ENCODE data around the gene TCP1. TPM values are rescaled to one million over a fixed set of nuclear protein-coding genes. Genes with fewer than 3 reads are reported as not detected.

TCP1 gene
- total and polyA plus RNA-seq, 9 donors = 83.5 to 237 (median 162) TPM

- Histone ChIP-seq H3K4me1 (ENCODE audit: insufficient read depth) (peaks cover 10% of the 10 kb centered on the region), H3K27me3 (no peaks in the 10 kb centered on the region), H3K9me3 (no peaks in the 10 kb centered on the region), H3K27ac (peak overlapping the region in 1 of 2 donors; percentile 100), H3K36me3 (no peaks in the 10 kb centered on the region), H3K4me3 (peak overlapping the region; percentile 72)
- intact Hi-C loops (cut with DNase I) = no loop called here
- 2 to 3% (median 2%) methylated on average over 9 of the region's 9 CpGs for WGBS, 3 donors
- no peak for DNase-seq
- TF ChIP-seq CTCF (IDR thresholded peaks at IDR 0.05) = no peak
- TF ChIP-seq POLR2A (IDR thresholded peaks at IDR 0.05) = no peak
- no peak for TF ChIP-seq EP300 (IDR thresholded peaks at IDR 0.05)
Measured at GRCh38 chr6:159728531-159728964, 60.9 kb downstream of the TCP1 start.

Small RNA genes lying within 50 kb of the gene (small RNA-seq; reads per million reads assigned to genes)
- gene SNORA20 = 39.9 reads per million, percentile 89 among the genes with 10 or more reads in this experiment
- not detected for gene SNORA29

Other genes starting within 250 kb of the TCP1 start
- 100 to 1,000 TPM; 164 to 580 (median 215) TPM for gene SOD2, start 96.4 kb downstream of the TCP1 start, total RNA-seq
- 100 to 1,000 TPM; 130 to 160 TPM for gene SOD2, start 96.4 kb downstream of the TCP1 start, polyA plus RNA-seq
- gene WTAP, start 62.1 kb downstream of the TCP1 start, total RNA-seq = 100 to 1,000 TPM in 3 of 7 donors, 10 to 100 TPM in 4; 89.1 to 117 (median 95.4) TPM
- 10 to 100 TPM; 65.3 to 95.7 TPM for gene WTAP, start 62.1 kb downstream of the TCP1 start, polyA plus RNA-seq
- 100 to 1,000 TPM in 1 of 7 donors, 10 to 100 TPM in 4, 1 to 10 TPM in 2; 7.2 to 113 (median 20.3) TPM for gene ACAT2, start 27.6 kb downstream of the TCP1 start, total RNA-seq
- 10 to 100 TPM; 15.3 to 56.6 TPM for gene ACAT2, start 27.6 kb downstream of the TCP1 start, polyA plus RNA-seq
- 10 to 100 TPM; 51.0 to 98.7 (median 54.0) TPM for gene MRPL18, start 865 bp upstream of the TCP1 start, total RNA-seq
- 100 to 1,000 TPM in 1 of 2 donors, 10 to 100 TPM in 1; 67.9 to 112 TPM for gene MRPL18, start 865 bp upstream of the TCP1 start, polyA plus RNA-seq
- under 1 TPM in 4 of 7 donors, not detected in 3; 0.20 to 0.57 (median 0.37) TPM for gene PNLDC1, start 10.7 kb upstream of the TCP1 start, total RNA-seq
- 1 to 10 TPM; 1.1 to 1.2 TPM for gene PNLDC1, start 10.7 kb upstream of the TCP1 start, polyA plus RNA-seq
- gene MAS1, start 101.4 kb upstream of the TCP1 start, total RNA-seq = under 1 TPM in 6 of 7 donors, not detected in 1; 0.08 to 0.38 (median 0.10) TPM
- gene MAS1, start 101.4 kb upstream of the TCP1 start, polyA plus RNA-seq = under 1 TPM; 0.04 to 0.32 TPM
- 10 to 100 TPM; 32.9 to 70.3 (median 49.2) TPM for gene IGF2R, start 179.5 kb upstream of the TCP1 start, total RNA-seq
- 100 to 1,000 TPM in 1 of 2 donors, 10 to 100 TPM in 1; 29.3 to 116 TPM for gene IGF2R, start 179.5 kb upstream of the TCP1 start, polyA plus RNA-seq